ENCODE measurements around the gene DLGAP3.
"Not testable (repeated sequence)": the region's sequence is repeated elsewhere in the genome, so short reads cannot be mapped to it uniquely, and the experiment has no call there.

GRCh38 chr1:34818862-34819261, 110.6 kb downstream of the DLGAP3 start:
- TF ChIP-seq, protein P1, sequence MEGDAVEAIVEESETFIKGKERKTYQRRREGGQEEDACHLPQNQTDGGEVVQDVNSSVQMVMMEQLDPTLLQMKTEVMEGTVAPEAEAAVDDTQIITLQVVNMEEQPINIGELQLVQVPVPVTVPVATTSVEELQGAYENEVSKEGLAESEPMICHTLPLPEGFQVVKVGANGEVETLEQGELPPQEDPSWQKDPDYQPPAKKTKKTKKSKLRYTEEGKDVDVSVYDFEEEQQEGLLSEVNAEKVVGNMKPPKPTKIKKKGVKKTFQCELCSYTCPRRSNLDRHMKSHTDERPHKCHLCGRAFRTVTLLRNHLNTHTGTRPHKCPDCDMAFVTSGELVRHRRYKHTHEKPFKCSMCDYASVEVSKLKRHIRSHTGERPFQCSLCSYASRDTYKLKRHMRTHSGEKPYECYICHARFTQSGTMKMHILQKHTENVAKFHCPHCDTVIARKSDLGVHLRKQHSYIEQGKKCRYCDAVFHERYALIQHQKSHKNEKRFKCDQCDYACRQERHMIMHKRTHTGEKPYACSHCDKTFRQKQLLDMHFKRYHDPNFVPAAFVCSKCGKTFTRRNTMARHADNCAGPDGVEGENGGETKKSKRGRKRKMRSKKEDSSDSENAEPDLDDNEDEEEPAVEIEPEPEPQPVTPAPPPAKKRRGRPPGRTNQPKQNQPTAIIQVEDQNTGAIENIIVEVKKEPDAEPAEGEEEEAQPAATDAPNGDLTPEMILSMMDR (IDR thresholded peaks at IDR 0.05 in 4 of 5, conservative IDR thresholded peaks at IDR 0.05 in 1 of 5), result not testable (repeated sequence)
- TF ChIP-seq POLR2A (IDR thresholded peaks at IDR 0.05), result not testable (repeated sequence)
